B cell (primary cell): Measurements from ENCODE around the gene HACE1. TPM values are rescaled to one million over a fixed set of nuclear protein-coding genes. Genes with fewer than 3 reads are reported as not detected.

Experiments
- ATAC-seq: fragments of 200-7000 bp; cut with Tn5 transposase; one replicate; pipeline ENCODE4 v1.10.0; 2021; ENCODE audit warnings: low read depth, mild to moderate bottlenecking, moderate number of reproducible peaks, moderate library complexity
- CTCF ChIA-PET: fragments of 350-600 bp; sonication (Branson Sonifier 250); formaldehyde crosslinking; loops from one replicate; lab custom pipeline; 2021; ENCODE audit warnings: antibody characterized with exemption, inconsistent platforms; lab: Charles Lee
- POLR2A ChIA-PET: fragments of 350-600 bp; sonication (Branson Sonifier 250); formaldehyde crosslinking; loops from one replicate; lab custom pipeline; 2021; ENCODE audit warnings: antibody characterized with exemption; lab: Charles Lee
- DNase-seq: peaks from one replicate; pipeline ENCODE4 v3.0.0; 2013
- H2AFZ ChIP-seq: 2 replicates; pipeline ENCODE4 v1.6.1; 2012; ENCODE audit warnings: mild to moderate bottlenecking, low read depth, low read length; ENCODE audit not compliant: insufficient read depth, poor library complexity, severe bottlenecking
- H3K27ac ChIP-seq, 2 donors: 1 replicate in 1 of 2; 2 replicates in 1 of 2; pipeline ENCODE4 v1.5.1; 2012 to 2013; ENCODE audit warnings: low read length in 2 of 2, mild to moderate bottlenecking in 2 of 2, moderate library complexity in 1 of 2
- H3K27me3 ChIP-seq, 4 experiments: fragments of 200-600 bp in 1 of 4; sonication (generic) in 1 of 4; replicated peaks in 1 of 4; 1 replicate in 2 of 4; 2 replicates in 2 of 4; pipeline versions ENCODE4 v1.6.1 to v1.7.0; 2013 to 2016; ENCODE audit warnings: low read length in 3 of 4, mild to moderate bottlenecking in 2 of 4, mixed read lengths in 1 of 4, moderate library complexity in 1 of 4; ENCODE audit not compliant: insufficient read depth in 4 of 4, control insufficient read depth in 3 of 4; ENCODE audit errors: control extremely low read depth in 1 of 4
- H3K36me3 ChIP-seq, 2 experiments: replicated peaks in 1 of 2; 1 replicate in 1 of 2; 2 replicates in 1 of 2; pipeline versions ENCODE4 v1.6.1 to v1.7.1; 2013; ENCODE audit warnings: low read length in 1 of 2; ENCODE audit not compliant: insufficient read depth in 2 of 2, control insufficient read depth in 1 of 2; ENCODE audit errors: control extremely low read depth in 1 of 2, extremely low read depth in 1 of 2
- H3K4me1 ChIP-seq, 2 donors: fragments of 200-600 bp in 1 of 2; sonication (generic) in 1 of 2; 1 replicate in 1 of 2; 2 replicates in 1 of 2; pipeline versions ENCODE4 v1.5.1 to v1.6.1; 2013 to 2017; ENCODE audit warnings: low read length in 2 of 2; ENCODE audit not compliant: control insufficient read depth in 2 of 2, insufficient read depth in 2 of 2
- H3K4me2 ChIP-seq: replicated peaks from 2 replicates; pipeline ENCODE3; 2012; ENCODE audit warnings: mild to moderate bottlenecking, low read depth, low read length; ENCODE audit not compliant: poor library complexity, severe bottlenecking
- H3K4me3 ChIP-seq, 5 experiments: fragments of 200-600 bp in 1 of 5; sonication (generic) in 1 of 5; 1 replicate in 3 of 5; 2 replicates in 2 of 5; pipeline versions ENCODE4 v1.5.1 to v1.7.0; 2011 to 2016; ENCODE audit warnings: low read length in 4 of 5, mild to moderate bottlenecking in 4 of 5, low read depth in 2 of 5, control low read depth in 1 of 5, moderate library complexity in 1 of 5; ENCODE audit not compliant: insufficient read depth in 1 of 5; ENCODE audit errors: control extremely low read depth in 1 of 5, extremely low read depth in 1 of 5
- H3K79me2 ChIP-seq: fragments of 200-600 bp; sonication (generic); one replicate; pipeline ENCODE4 v1.6.0; 2016; ENCODE audit warnings: low read length; ENCODE audit not compliant: control insufficient read depth, insufficient read depth
- H3K9ac ChIP-seq: fragments of 200-600 bp; sonication (generic); 2 replicates; pipeline ENCODE4 v1.6.1; 2017; ENCODE audit warnings: mild to moderate bottlenecking, low read length, moderate library complexity
- H3K9me3 ChIP-seq, 3 donors: one replicate each; pipeline versions ENCODE4 v1.6.1 to v1.7.1; 2013; ENCODE audit warnings: low read length in 2 of 3; ENCODE audit not compliant: control insufficient read depth in 2 of 3, insufficient read depth in 1 of 3; ENCODE audit errors: control extremely low read depth in 1 of 3
- H4K20me1 ChIP-seq: 2 replicates; pipeline ENCODE4 v1.6.0; 2012; ENCODE audit warnings: mild to moderate bottlenecking, low read length; ENCODE audit not compliant: insufficient read depth, control insufficient read depth, poor library complexity, severe bottlenecking
- H3K27ac Mint-ChIP-seq: one replicate; pipeline ENCODE4 v1.8.0; 2021; ENCODE audit warnings: mixed read lengths
- H3K27me3 Mint-ChIP-seq: one replicate; pipeline ENCODE4 v1.8.0; 2021; ENCODE audit warnings: mixed read lengths
- H3K4me1 Mint-ChIP-seq: one replicate; pipeline ENCODE4 v1.8.0; 2021; ENCODE audit warnings: mixed read lengths
- H3K4me3 Mint-ChIP-seq: one replicate; pipeline ENCODE4 v1.8.0; 2021; ENCODE audit warnings: mixed read lengths
- H3K9me3 Mint-ChIP-seq: one replicate; pipeline ENCODE4 v1.8.0; 2022; ENCODE audit warnings: mixed read lengths; ENCODE audit not compliant: insufficient read depth
- CTCF ChIP-seq: fragments of 200-600 bp; IDR thresholded peaks from one replicate; pipeline ENCODE4 v1.8.0; 2022; ENCODE audit warnings: antibody characterized with exemption, mild to moderate bottlenecking
- EZH2 ChIP-seq: IDR thresholded peaks from 2 replicates; pipeline ENCODE4 v1.6.1; 2012; ENCODE audit warnings: borderline replicate concordance, low read depth, mild to moderate bottlenecking, moderate library complexity, low read length; ENCODE audit not compliant: insufficient read depth, poor library complexity, severe bottlenecking
- WGBS: methylation state at CpG from one replicate; pipeline ENCODE4 v1.1.5; 2013; ENCODE audit warnings: missing lambda C conversion rate; ENCODE audit not compliant: insufficient coverage; 5-methylcytosine and 5-hydroxymethylcytosine counted together
- intact Hi-C: fragments of 100-400 bp; cut with micrococcal nuclease; formaldehyde crosslinking; loops from one replicate; pipeline ENCODE4 v1.10.0; 2022
- polyA plus RNA-seq: library from polyadenylated mRNA; depleted of rRNA; stranded (reverse); fragments of >200 nt; gene quantifications from 2 replicates; pipeline ENCODE4 v1.2.3, GENCODE V29; 2012
- total RNA-seq, 2 donors: library from RNA; stranded (reverse); fragments of 120-200 nt in 1 of 2; gene quantifications; 1 replicate in 1 of 2; 2 replicates in 1 of 2; pipeline versions ENCODE4 v1.2.3 to v1.2.4, GENCODE V29; 2013 to 2022

The HACE1 gene
- total and polyA plus RNA-seq, 2 donors (not counting 1 experiment from before 2014, with no cell fraction given): 7.5 to 19.2 TPM

DNA sequence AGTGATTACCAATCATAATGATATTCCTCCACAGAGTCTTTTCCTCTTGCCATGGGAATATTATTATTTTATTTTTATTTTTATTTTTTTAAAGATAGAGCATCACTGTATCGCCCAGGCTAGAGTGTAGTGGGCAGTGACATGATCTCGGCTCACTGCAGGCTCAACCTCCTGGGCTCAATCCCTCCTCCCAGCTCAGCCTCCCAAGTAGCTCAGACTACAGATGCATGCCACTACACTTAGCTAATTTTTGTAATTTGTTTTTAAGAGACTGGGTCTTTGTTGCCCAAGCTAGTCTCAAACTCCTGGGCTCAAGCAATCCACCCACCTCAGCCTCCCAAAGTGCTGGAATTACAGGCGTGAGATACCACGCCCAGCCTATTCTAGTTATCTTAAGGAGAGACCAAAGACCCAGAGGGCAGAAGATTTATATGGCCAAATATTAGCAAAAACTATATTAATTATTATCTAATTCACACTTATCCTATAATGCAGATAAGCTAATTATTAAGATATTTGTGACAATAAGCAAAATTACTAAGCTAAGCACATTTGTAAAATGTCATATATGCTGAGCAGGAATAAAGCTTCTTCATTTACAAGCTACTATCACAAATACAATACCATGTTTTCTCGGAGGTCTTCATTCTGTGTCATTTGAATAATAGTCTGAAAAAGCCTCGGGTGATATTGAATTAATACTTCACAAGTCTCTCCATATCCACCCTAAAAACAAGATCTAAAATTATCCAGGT, 63.5 kb downstream of the HACE1 start:
- Histone ChIP-seq H3K36me3 (no peaks in the 10 kb centered on the region), H3K27me3 (no peaks in the 10 kb centered on the region), H4K20me1 (no peaks in the 10 kb centered on the region), H3K4me3 (no peak overlapping the region), H2AFZ (no peak overlapping the region), H3K4me1 (no peaks in the 10 kb centered on the region), H3K9me3 (no peaks in the 10 kb centered on the region), H3K79me2 (no peaks in the 10 kb centered on the region), H3K27ac (no peak overlapping the region), H3K9ac (no peak overlapping the region), H3K4me2 (no peak overlapping the region)
- no peak for TF ChIP-seq CTCF
- no peak for TF ChIP-seq EZH2
- intact Hi-C loops: loop anchor here (10.0 kb wide), 1 partner anchor 279 kb away; no protein-coding TSS in a partner anchor
- H3K27me3 Mint-ChIP-seq: no peaks in the 10 kb centered on the region
- H3K27ac Mint-ChIP-seq: no peak overlapping the region
- 100% methylated on average over 1 of the region's 6 CpGs for WGBS
- H3K9me3 Mint-ChIP-seq: peaks cover 2% of the 10 kb centered on the region
- CTCF ChIA-PET: interaction anchor here (0.6 kb wide), 1 partner anchor 298 kb away, joined by 3 read pairs; no protein-coding TSS in a partner anchor
- no peaks in the 10 kb centered on the region for H3K4me1 Mint-ChIP-seq
- no peak overlapping the region for H3K4me3 Mint-ChIP-seq
- DNase-seq: no peak
- ATAC-seq: no peak
- POLR2A ChIA-PET: no interaction called here

DNA sequence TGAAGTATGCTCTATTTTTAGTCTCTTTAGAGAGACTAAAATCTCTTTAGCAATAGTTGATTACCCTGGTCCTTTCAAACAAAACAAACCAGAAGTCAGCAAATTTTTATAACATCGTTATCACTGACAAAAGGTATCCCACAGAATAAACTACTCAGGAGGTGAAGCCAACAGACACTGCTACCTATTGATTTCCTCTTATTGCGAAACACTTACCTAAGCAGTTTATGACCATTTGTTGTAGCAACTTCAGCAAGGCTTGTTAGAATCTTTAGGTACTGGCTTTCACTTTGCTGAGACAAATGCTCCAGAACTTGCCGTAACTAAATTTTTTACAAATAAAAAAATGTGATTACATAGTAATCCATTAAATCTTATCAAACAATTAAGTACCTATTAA, 64.4 kb downstream of the HACE1 start:
- Histone ChIP-seq H3K4me1 (no peaks in the 10 kb centered on the region), H2AFZ (no peak overlapping the region), H4K20me1 (no peaks in the 10 kb centered on the region), H3K79me2 (no peaks in the 10 kb centered on the region), H3K27ac (no peak overlapping the region), H3K4me3 (no peak overlapping the region), H3K27me3 (no peaks in the 10 kb centered on the region), H3K9ac (no peak overlapping the region), H3K36me3 (no peaks in the 10 kb centered on the region), H3K4me2 (no peak overlapping the region), H3K9me3 (no peaks in the 10 kb centered on the region)
- POLR2A ChIA-PET: no interaction called here
- 100% methylated on average over 2 of the region's 3 CpGs for WGBS
- intact Hi-C loops: loop anchor here (10.0 kb wide), 1 partner anchor 279 kb away; no protein-coding TSS in a partner anchor
- Mint-ChIP-seq H3K27me3 (no peaks in the 10 kb centered on the region), H3K4me3 (no peak overlapping the region), H3K9me3 (no peaks in the 10 kb centered on the region), H3K4me1 (no peaks in the 10 kb centered on the region), H3K27ac (no peak overlapping the region)
- ATAC-seq (no peak), DNase-seq (no peak)
- no peak for TF ChIP-seq EZH2
- no peak for TF ChIP-seq CTCF
- CTCF ChIA-PET: no interaction called here
